HepG2 (cell line): ENCODE results near the gene BSX. TPM values are rescaled to one million over a fixed set of nuclear protein-coding genes. Genes with fewer than 3 reads are reported as not detected.

Source experiments
- ATAC-seq: fragments of 200-7000 bp; cut with Tn5 transposase; 3 replicates; pipeline ENCODE4 v1.9.1; 2020; ENCODE audit warnings: mild to moderate bottlenecking, moderate library complexity
- BruUV-seq: library from RNA; stranded (reverse); fragments of 400-500 nt; replicated peaks from 2 replicates; lab custom pipeline; 2021; lab: Mats Ljungman, UMichigan
- CTCF ChIA-PET: fragments of 300-600 bp; formaldehyde crosslinking; extraction: SDS; loops from one replicate; lab custom pipeline; 2021; ENCODE audit warnings: low total read pairs, inconsistent platforms, low intra/inter-chr PET ratio; lab: Yijun Ruan, JAX
- POLR2A ChIA-PET: fragments of 350-600 bp; sonication (Branson Sonifier 250); formaldehyde crosslinking; loops from one replicate; lab custom pipeline; 2020; ENCODE audit warnings: antibody characterized with exemption, inconsistent platforms; lab: Yijun Ruan, JAX
- DNase-seq: peaks from one replicate; pipeline ENCODE4 v3.0.0-alpha.2; 2015; ENCODE audit warnings: low spot score
- FAIRE-seq: peaks from 3 replicates; lab custom pipeline; 2011; peaks lifted over from hg19 to GRCh38; lab: Jason Lieb, UNC
- H2AFZ ChIP-seq: one replicate; pipeline ENCODE4 v1.6.1; 2011; ENCODE audit warnings: low read length, inconsistent platforms
- H3K27ac ChIP-seq: fragments of 300-600 bp; 3 replicates; pipeline ENCODE4 v1.8.0; 2011; ENCODE audit warnings: mixed run types, mild to moderate bottlenecking, mixed read lengths, low read length, inconsistent platforms; ENCODE audit not compliant: insufficient read depth; ENCODE audit errors: extremely low read length
- H3K27me3 ChIP-seq, 2 experiments: fragments of 200-600 bp in 1 of 2; 2 replicates in 1 of 2; 3 replicates in 1 of 2; pipeline versions ENCODE4 v1.6.0 to v1.8.0; 2011; ENCODE audit warnings: low read length in 2 of 2, mild to moderate bottlenecking in 2 of 2, moderate library complexity in 2 of 2, inconsistent platforms in 1 of 2; ENCODE audit not compliant: insufficient read depth in 2 of 2, control insufficient read depth in 1 of 2
- H3K36me3 ChIP-seq, 2 experiments: fragments of 200-600 bp in 1 of 2; replicated peaks in 1 of 2; 2 replicates in 1 of 2; 3 replicates in 1 of 2; pipeline versions ENCODE4 v1.5.1 to v1.8.0; 2011; ENCODE audit warnings: low read length in 2 of 2, inconsistent platforms in 1 of 2; ENCODE audit not compliant: insufficient read depth in 2 of 2, control insufficient read depth in 1 of 2
- H3K4me1 ChIP-seq: 2 replicates; pipeline ENCODE4 v1.5.1; 2012; ENCODE audit warnings: low read length, inconsistent platforms; ENCODE audit not compliant: insufficient read depth
- H3K4me2 ChIP-seq: 2 replicates; pipeline ENCODE4 v1.6.0; 2011; ENCODE audit warnings: low read depth, low read length, inconsistent platforms
- H3K4me3 ChIP-seq, 3 experiments: fragments of 200-600 bp in 1 of 3; sonication (generic), shearing (Covaris generic) in 1 of 3; replicated peaks in 1 of 3; 2 replicates each; pipeline ENCODE4 v1.5.1; 2011 to 2016; ENCODE audit warnings: low read length in 3 of 3, inconsistent platforms in 2 of 3, low read depth in 2 of 3, mild to moderate bottlenecking in 2 of 3, control low read depth in 1 of 3, mixed read lengths in 1 of 3; ENCODE audit not compliant: insufficient read depth in 1 of 3
- H3K79me2 ChIP-seq: one replicate; pipeline ENCODE4 v1.6.1; 2011; ENCODE audit warnings: low read length, inconsistent platforms; ENCODE audit not compliant: insufficient read depth
- H3K9ac ChIP-seq: 2 replicates; pipeline ENCODE4 v1.6.0; 2011; ENCODE audit warnings: mild to moderate bottlenecking, low read depth, low read length, inconsistent platforms; ENCODE audit not compliant: insufficient read depth
- H3K9me3 ChIP-seq: 2 replicates; pipeline ENCODE4 v1.5.1; 2012; ENCODE audit warnings: mild to moderate bottlenecking, low read length
- H4K20me1 ChIP-seq: 2 replicates; pipeline ENCODE4 v1.6.0; 2011; ENCODE audit warnings: inconsistent platforms, mild to moderate bottlenecking, low read length, moderate library complexity; ENCODE audit not compliant: insufficient read depth
- GABPB1 ChIP-seq: IDR thresholded peaks from 2 replicates; pipeline ENCODE4 v1.6.1; 2016; ENCODE audit warnings: mild to moderate bottlenecking, missing genetic modification reagents, moderate library complexity, missing compliant biosample characterization
- SMAD3 ChIP-seq: sonication (generic); formaldehyde crosslinking; IDR thresholded peaks from 2 replicates; pipeline ENCODE4 v1.4.0; 2020; ENCODE audit warnings: missing genetic modification reagents
- ZHX1 ChIP-seq: sonication (generic); formaldehyde crosslinking; IDR thresholded peaks from 2 replicates; pipeline ENCODE4 v1.8.1; 2022; ENCODE audit warnings: low read depth, mild to moderate bottlenecking, missing genetic modification reagents
- WGBS: methylation state at CpG from one replicate; pipeline ENCODE4 v1.1.6; 2017; ENCODE audit warnings: low lambda C conversion rate; 5-methylcytosine and 5-hydroxymethylcytosine counted together
- in situ Hi-C: cut with HindIII; loops from 2 replicates; pipeline ENCODE4 v1.10.0; 2017; ENCODE audit warnings: low pct_unique_long_range_greater_than_20kb; ENCODE audit not compliant: extremely low pct_ligation_motif_present
- intact Hi-C: fragments of 100-400 bp; cut with micrococcal nuclease; formaldehyde crosslinking; loops from one replicate; pipeline ENCODE4 v1.10.0; 2022; ENCODE audit not compliant: unreplicated experiment
- polyA plus RNA-seq, 8 experiments: library from polyadenylated mRNA; depleted of rRNA in 3 of 8; stranded (reverse) in 7 of 8; unstranded in 1 of 8; fragments of >200 nt; fragmentation: Illumina TruSeq in 4 of 8; extraction: Trizol in 4 of 8; gene quantifications; 2 replicates each; pipeline versions ENCODE4 v1.2.1 to v1.2.3, GENCODE V29; 2011 to 2016; ENCODE audit warnings: low read depth in 4 of 8, missing spikeins in 1 of 8, mixed read lengths in 1 of 8; ENCODE audit not compliant: insufficient read depth in 1 of 8
- total RNA-seq, 5 experiments: library from RNA; depleted of rRNA; stranded (reverse); fragments of >200 nt; fragmentation: Illumina TruSeq; extraction: Trizol; gene quantifications; 2 replicates each; pipeline ENCODE4 v1.2.3, GENCODE V29; 2016; ENCODE audit warnings: low read depth in 1 of 5

BSX gene
- total and polyA plus RNA-seq, 2 of the 13 experiments (the other 11 are each of a cell fraction or from before 2014, with no cell fraction given): not detected

- no peak overlapping the region for H3K4me3 ChIP-seq
- 23% methylated on average over 28 of the region's 50 CpGs for whole genome bisulfite sequencing
- 0 out of 2 replicates have a peak, but pooled peaks cover 4% of the 10 kb centered on the region for H4K20me1 ChIP-seq
- DNase-seq: no peak
- H2AFZ ChIP-seq: no peak overlapping the region
- no TSS peak for BruUV-seq
- TF ChIP-seq GABPB1 (CRISPR knock-in tag) (peak; percentile 31; the same call in 1 of the 2 replicates), SMAD3 (CRISPR knock-in tag) (no peak), ZHX1 (no peak)
- peaks cover 5 to 69% of the 10 kb centered on the region in 2 experiments for H3K27me3 ChIP-seq
- peak; percentile 35; the same call in 2 of the 3 replicates for ATAC-seq
- H3K79me2 ChIP-seq: no peaks in the 10 kb centered on the region
- in situ Hi-C loops (no loop called here), intact Hi-C loops (no loop called here)
- H3K4me2 ChIP-seq: no peak overlapping the region
- no peaks in the 10 kb centered on the region for H3K9me3 ChIP-seq
- no peak overlapping the region for H3K27ac ChIP-seq
- FAIRE-seq: no peak
- ChIA-PET POLR2A (no interaction called here), CTCF (no interaction called here)
- no peaks in the 10 kb centered on the region for H3K36me3 ChIP-seq
- H3K9ac ChIP-seq: no peak overlapping the region
- no peaks in the 10 kb centered on the region for H3K4me1 ChIP-seq
These were observed 4.0 kb downstream of the BSX start for GRCh38 chr11:122977470-122978298.
